ES-I3 (cell line): ENCODE measurements around the gene CLK3.

Experiments
- H3K36me3 ChIP-seq: 2 replicates; pipeline ENCODE4 v1.6.1; 2013; ENCODE audit warnings: mild to moderate bottlenecking, low read length, control low read depth, moderate library complexity; ENCODE audit not compliant: insufficient read depth
- H3K4me1 ChIP-seq: 2 replicates; pipeline ENCODE4 v1.6.1; 2013; ENCODE audit warnings: mild to moderate bottlenecking, control low read depth, low read length; ENCODE audit not compliant: insufficient read depth
- H3K9ac ChIP-seq: 2 replicates; pipeline ENCODE4 v1.6.1; 2013; ENCODE audit warnings: low read depth, mild to moderate bottlenecking, low read length, moderate library complexity
- H3K9me3 ChIP-seq: 2 replicates; pipeline ENCODE4 v1.6.1; 2013; ENCODE audit warnings: mild to moderate bottlenecking, low read length, moderate library complexity; ENCODE audit not compliant: control insufficient read depth, insufficient read depth

CLK3 gene

GRCh38 chr15:74631408-74631807, 15.8 kb downstream of the CLK3 start:
- Histone ChIP-seq H3K36me3 (peaks cover 27% of the 10 kb centered on the region), H3K9ac (no peak overlapping the region)

GRCh38 chr15:74631935-74632560, 16.4 kb downstream of the CLK3 start:
- Histone ChIP-seq H3K36me3 (peaks cover 23% of the 10 kb centered on the region), H3K9me3 (no peaks in the 10 kb centered on the region), H3K9ac (no peak overlapping the region), H3K4me1 (no peaks in the 10 kb centered on the region)

More at GRCh38 chr15:74631408-74631807, 15.8 kb downstream of the CLK3 start:
- Histone ChIP-seq H3K9me3 (no peaks in the 10 kb centered on the region), H3K4me1 (no peaks in the 10 kb centered on the region)

GRCh38 chr15:74632601-74633000, 17.0 kb downstream of the CLK3 start:
- Histone ChIP-seq H3K9me3 (no peaks in the 10 kb centered on the region), H3K9ac (no peak overlapping the region), H3K36me3 (peaks cover 23% of the 10 kb centered on the region), H3K4me1 (no peaks in the 10 kb centered on the region)

GRCh38 chr15:74633781-74634180, 18.1 kb downstream of the CLK3 start:
- no peak overlapping the region for H3K9ac ChIP-seq
- no peaks in the 10 kb centered on the region for H3K4me1 ChIP-seq
- peaks cover 20% of the 10 kb centered on the region; the same call in 1 of the 2 replicates for H3K36me3 ChIP-seq
- H3K9me3 ChIP-seq = no peaks in the 10 kb centered on the region

GRCh38 chr15:74635228-74635627, 19.6 kb downstream of the CLK3 start:
- H3K4me1 ChIP-seq = no peaks in the 10 kb centered on the region
- H3K9me3 ChIP-seq = no peaks in the 10 kb centered on the region
- H3K36me3 ChIP-seq = peaks cover 22% of the 10 kb centered on the region
- no peak overlapping the region for H3K9ac ChIP-seq

- Histone ChIP-seq H3K9ac (no peak overlapping the region), H3K9me3 (no peaks in the 10 kb centered on the region), H3K36me3 (peaks cover 15% of the 10 kb centered on the region), H3K4me1 (0 out of 2 replicates have a peak, but pooled peaks cover 2% of the 10 kb centered on the region)
Measured at GRCh38 chr15:74636984-74637383, 21.3 kb downstream of the CLK3 start.

GRCh38 chr15:74641151-74641550, 25.5 kb downstream of the CLK3 start:
- Histone ChIP-seq H3K9ac (no peak overlapping the region), H3K36me3 (peaks cover 6% of the 10 kb centered on the region), H3K4me1 (peaks cover 20% of the 10 kb centered on the region), H3K9me3 (no peaks in the 10 kb centered on the region)

GRCh38 chr15:74642348-74642733, 26.7 kb downstream of the CLK3 start:
- Histone ChIP-seq H3K9me3 (no peaks in the 10 kb centered on the region), H3K36me3 (peaks cover 6% of the 10 kb centered on the region; the same call in 1 of the 2 replicates), H3K9ac (no peak overlapping the region), H3K4me1 (peaks cover 20% of the 10 kb centered on the region)

- Histone ChIP-seq H3K36me3 (peaks cover 6% of the 10 kb centered on the region; the same call in 1 of the 2 replicates), H3K9me3 (no peaks in the 10 kb centered on the region), H3K9ac (no peak overlapping the region), H3K4me1 (peaks cover 20% of the 10 kb centered on the region)
Measured at GRCh38 chr15:74642734-74643664, 27.4 kb downstream of the CLK3 start.

GRCh38 chr15:74643665-74644204, 28.1 kb downstream of the CLK3 start:
- H3K36me3 ChIP-seq = peaks cover 6% of the 10 kb centered on the region; the same call in 1 of the 2 replicates
- no peaks in the 10 kb centered on the region for H3K9me3 ChIP-seq
- no peak overlapping the region for H3K9ac ChIP-seq
- peaks cover 20% of the 10 kb centered on the region for H3K4me1 ChIP-seq

- no peaks in the 10 kb centered on the region for H3K36me3 ChIP-seq
- peaks cover 20% of the 10 kb centered on the region for H3K4me1 ChIP-seq
- H3K9me3 ChIP-seq = no peaks in the 10 kb centered on the region
- H3K9ac ChIP-seq = no peak overlapping the region
Measured at GRCh38 chr15:74646480-74646879, 30.8 kb downstream of the CLK3 start.

GRCh38 chr15:74648051-74648842, 32.6 kb downstream of the CLK3 start:
- H3K36me3 ChIP-seq = no peaks in the 10 kb centered on the region
- H3K9ac ChIP-seq = no peak overlapping the region
- no peaks in the 10 kb centered on the region for H3K9me3 ChIP-seq
- H3K4me1 ChIP-seq = peaks cover 7% of the 10 kb centered on the region

- H3K4me1 ChIP-seq = no peaks in the 10 kb centered on the region
Measured at GRCh38 chr15:74651242-74651741, 35.7 kb downstream of the CLK3 start.

More at GRCh38 chr15:74651242-74651741, 35.7 kb downstream of the CLK3 start:
- H3K36me3 ChIP-seq = no peaks in the 10 kb centered on the region; the same call in 1 of the 2 replicates
- H3K9me3 ChIP-seq = no peaks in the 10 kb centered on the region
- H3K9ac ChIP-seq = no peak overlapping the region
